Mucosa of descending colon (tissue), 3 donors: ENCODE measurements around the gene COL25A1. TPM values are rescaled to one million over a fixed set of nuclear protein-coding genes. Genes with fewer than 3 reads are reported as not detected.

ENCODE experiments used
- ATAC-seq: fragments of 200-7000 bp; cut with Tn5 transposase; one replicate; pipeline ENCODE4 v1.9.1; 2020; ENCODE audit warnings: mild to moderate bottlenecking, moderate library complexity
- DNase-seq, 3 donors: peaks; one replicate each; pipeline ENCODE4 v3.0.0-alpha.2; 2020
- H3K36me3 ChIP-seq: fragments of 200-600 bp; one replicate; pipeline ENCODE4 v1.8.0; 2021; ENCODE audit warnings: low read depth, mild to moderate bottlenecking
- H3K4me1 ChIP-seq: fragments of 200-600 bp; one replicate; pipeline ENCODE4 v1.8.0; 2021; ENCODE audit warnings: low read depth, mild to moderate bottlenecking
- H3K4me3 ChIP-seq: fragments of 200-600 bp; one replicate; pipeline ENCODE4 v1.8.0; 2021; ENCODE audit warnings: mild to moderate bottlenecking
- H3K9me3 ChIP-seq: fragments of 200-600 bp; one replicate; pipeline ENCODE4 v1.8.0; 2021; ENCODE audit warnings: mild to moderate bottlenecking
- intact Hi-C, 2 donors: fragments of 100-400 bp; cut with DNase I in 1 of 2; cut with micrococcal nuclease in 1 of 2; formaldehyde crosslinking; loops; one replicate each; pipeline versions ENCODE4 v1.11.0 to v1.11.1; 2022; cut with DNase I, micrococcal nuclease
- total RNA-seq, 3 donors: library from RNA; stranded (reverse); fragmentation: NEBNext Ultra II Directional in 2 of 3; extraction: Animal tissue kit (Norgen Biotek cat#: 25700) in 2 of 3; gene quantifications; one replicate each; pipeline versions ENCODE4 v1.2.1 to v1.2.4, GENCODE V29; 2021 to 2023
- TF ChIP-seq, protein P1 (sequence below): fragments of 200-600 bp; IDR thresholded peaks from one replicate; pipeline ENCODE4 v1.8.0; 2022; ENCODE audit warnings: antibody characterized with exemption, mild to moderate bottlenecking
- donor health status: DM: no; HTN: no; CAD: no; lungs with moderate emphysema.
- donor health status: DM: no; HTN: no; CAD: no.
- donor health status: DM: no; HTN: yes; CAD: no.

Gene COL25A1
- total RNA-seq, 3 donors from 2014 or later = 0.12 to 0.35 (median 0.14) TPM

DNA sequence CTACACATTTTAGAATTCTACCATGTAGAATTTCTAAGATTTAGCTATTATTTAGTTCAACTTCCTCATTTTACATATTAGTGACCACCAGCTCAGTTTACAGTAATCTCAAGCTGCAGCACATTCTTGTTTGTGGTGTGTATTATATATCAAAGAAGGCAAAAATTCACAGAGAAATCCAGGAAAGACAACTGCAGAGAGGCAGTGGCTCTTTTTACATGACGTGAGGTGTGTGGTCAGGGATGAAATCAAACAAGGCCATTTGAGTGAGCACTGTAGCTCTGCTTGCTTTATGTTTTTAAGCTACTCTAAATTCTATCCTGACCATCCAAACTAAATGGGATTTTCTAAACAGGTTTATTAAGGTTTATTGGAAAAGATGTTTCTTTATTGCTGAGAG is 71.1 kb downstream of the COL25A1 start:
- H3K9me3 ChIP-seq = no peaks in the 10 kb centered on the region
- DNase-seq = no peak
- no peak overlapping the region for H3K4me3 ChIP-seq
- TF ChIP-seq, protein P1, sequence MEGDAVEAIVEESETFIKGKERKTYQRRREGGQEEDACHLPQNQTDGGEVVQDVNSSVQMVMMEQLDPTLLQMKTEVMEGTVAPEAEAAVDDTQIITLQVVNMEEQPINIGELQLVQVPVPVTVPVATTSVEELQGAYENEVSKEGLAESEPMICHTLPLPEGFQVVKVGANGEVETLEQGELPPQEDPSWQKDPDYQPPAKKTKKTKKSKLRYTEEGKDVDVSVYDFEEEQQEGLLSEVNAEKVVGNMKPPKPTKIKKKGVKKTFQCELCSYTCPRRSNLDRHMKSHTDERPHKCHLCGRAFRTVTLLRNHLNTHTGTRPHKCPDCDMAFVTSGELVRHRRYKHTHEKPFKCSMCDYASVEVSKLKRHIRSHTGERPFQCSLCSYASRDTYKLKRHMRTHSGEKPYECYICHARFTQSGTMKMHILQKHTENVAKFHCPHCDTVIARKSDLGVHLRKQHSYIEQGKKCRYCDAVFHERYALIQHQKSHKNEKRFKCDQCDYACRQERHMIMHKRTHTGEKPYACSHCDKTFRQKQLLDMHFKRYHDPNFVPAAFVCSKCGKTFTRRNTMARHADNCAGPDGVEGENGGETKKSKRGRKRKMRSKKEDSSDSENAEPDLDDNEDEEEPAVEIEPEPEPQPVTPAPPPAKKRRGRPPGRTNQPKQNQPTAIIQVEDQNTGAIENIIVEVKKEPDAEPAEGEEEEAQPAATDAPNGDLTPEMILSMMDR = no peak
- ATAC-seq = no peak
- H3K4me1 ChIP-seq = no peaks in the 10 kb centered on the region
- H3K36me3 ChIP-seq = no peaks in the 10 kb centered on the region
- intact Hi-C loops = no loop called here

DNA sequence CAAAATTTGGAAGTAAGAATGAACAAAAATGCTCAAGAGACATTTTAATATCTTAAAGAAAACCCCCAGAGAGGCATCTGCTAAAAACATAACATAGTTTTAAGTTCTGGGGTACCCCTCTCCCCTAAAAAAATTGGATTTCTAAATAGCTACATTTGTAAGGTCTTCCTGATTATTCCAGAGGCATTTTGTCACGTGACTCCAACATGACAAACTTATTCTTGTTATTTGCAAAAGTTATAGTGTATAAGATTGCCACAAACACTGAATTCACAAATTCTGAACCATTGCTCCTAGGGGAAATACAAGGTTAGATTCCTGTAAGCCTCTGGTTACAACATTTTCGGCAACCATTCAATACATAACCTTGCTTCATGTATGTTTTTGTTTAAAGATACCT is 73.4 kb downstream of the COL25A1 start:
- Histone ChIP-seq H3K9me3 (no peaks in the 10 kb centered on the region), H3K4me1 (no peaks in the 10 kb centered on the region), H3K4me3 (no peak overlapping the region), H3K36me3 (no peaks in the 10 kb centered on the region)
- intact Hi-C loops = no loop called here
- DNase-seq = no peak
- ATAC-seq = no peak
- TF ChIP-seq, protein P1 = no peak

DNA sequence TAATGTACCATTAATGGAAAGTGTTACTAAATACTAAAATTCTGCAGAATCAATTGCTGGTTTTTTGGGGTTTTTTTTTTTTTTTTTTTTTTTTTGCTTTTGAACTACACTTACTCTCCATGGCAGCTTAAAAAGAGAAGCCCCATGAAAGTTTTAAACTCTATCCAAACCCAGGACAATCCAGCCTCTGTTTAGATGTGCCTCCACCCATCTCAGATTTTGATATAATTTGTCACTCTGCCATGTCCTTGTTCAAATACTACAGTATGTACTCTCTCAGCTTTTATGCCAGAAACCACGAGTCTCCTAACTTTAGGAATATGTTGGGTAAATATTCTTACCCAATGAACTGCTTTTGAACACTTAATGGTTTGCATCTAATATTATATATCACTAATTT is 84.2 kb downstream of the COL25A1 start:
- intact Hi-C loops = no loop called here
- Histone ChIP-seq H3K4me1 (no peaks in the 10 kb centered on the region), H3K9me3 (no peaks in the 10 kb centered on the region), H3K36me3 (no peaks in the 10 kb centered on the region), H3K4me3 (no peak overlapping the region)
- TF ChIP-seq, protein P1 = no peak
- DNase-seq (no peak), ATAC-seq (no peak)

DNA sequence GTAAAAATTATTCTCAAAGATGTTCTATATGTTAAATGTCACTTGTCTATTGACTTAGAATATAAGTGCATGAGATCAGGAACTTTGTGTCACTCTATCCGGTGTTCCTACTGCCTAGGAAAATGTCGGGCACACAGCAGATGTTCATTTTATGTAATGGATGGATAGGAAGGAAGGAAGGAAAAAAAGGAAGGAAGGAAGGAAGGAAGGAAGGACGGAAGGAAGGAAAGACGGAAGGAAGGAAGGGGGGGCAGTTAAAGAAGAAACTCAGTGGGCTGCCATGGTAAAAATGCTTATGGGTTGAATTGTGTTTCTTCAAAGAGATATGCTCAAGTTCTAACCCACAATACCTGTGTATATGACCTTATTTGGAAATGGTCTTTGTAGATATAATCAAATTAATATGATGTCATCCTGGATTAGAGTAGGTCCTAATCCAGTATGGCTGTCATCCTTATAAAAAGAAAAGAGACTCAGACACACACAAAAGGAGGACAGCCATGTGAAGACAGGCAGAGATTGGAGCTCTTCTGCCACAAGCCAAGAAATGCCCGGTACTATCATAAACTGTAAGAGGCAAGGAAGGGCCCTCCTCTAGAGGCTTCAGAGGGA is 86.3 kb downstream of the COL25A1 start:
- Histone ChIP-seq H3K4me1 (no peaks in the 10 kb centered on the region), H3K9me3 (no peaks in the 10 kb centered on the region), H3K4me3 (no peak overlapping the region), H3K36me3 (no peaks in the 10 kb centered on the region)
- TF ChIP-seq, protein P1 = no peak
- intact Hi-C loops = no loop called here
- ATAC-seq (no peak), DNase-seq (no peak)

DNA sequence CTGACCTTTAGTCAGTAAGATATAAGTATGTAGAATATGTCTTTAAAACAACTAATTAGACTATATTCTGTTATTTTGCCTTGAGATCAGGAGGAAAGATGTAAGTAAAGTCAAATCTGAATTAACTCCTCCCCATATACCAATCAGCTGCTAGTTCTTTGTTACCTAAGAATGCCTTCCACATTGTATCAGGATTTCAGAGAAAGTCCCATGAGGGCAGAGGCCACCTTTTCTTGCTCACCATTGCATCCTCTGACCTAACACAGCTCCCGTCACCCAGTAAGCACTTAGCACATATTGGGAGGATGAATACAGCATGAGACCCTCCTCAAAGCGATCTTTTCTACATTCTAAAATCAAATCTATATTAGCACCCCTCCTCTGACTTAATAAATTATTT is 87.0 kb downstream of the COL25A1 start:
- Histone ChIP-seq H3K36me3 (no peaks in the 10 kb centered on the region), H3K9me3 (no peaks in the 10 kb centered on the region), H3K4me3 (no peak overlapping the region), H3K4me1 (no peaks in the 10 kb centered on the region)
- intact Hi-C loops = no loop called here
- DNase-seq = no peak
- TF ChIP-seq, protein P1 = no peak
- ATAC-seq = no peak
